ENCODE measurements around the gene FAM229A. TPM values are rescaled to one million over a fixed set of nuclear protein-coding genes. Genes with fewer than 3 reads are reported as not detected.
"Not testable (repeated sequence)": the region's sequence is repeated elsewhere in the genome, so short reads cannot be mapped to it uniquely, and the experiment has no call there.

The FAM229A gene
- total RNA-seq, 1 donor from 2014 or later: 11.1 TPM

DNA sequence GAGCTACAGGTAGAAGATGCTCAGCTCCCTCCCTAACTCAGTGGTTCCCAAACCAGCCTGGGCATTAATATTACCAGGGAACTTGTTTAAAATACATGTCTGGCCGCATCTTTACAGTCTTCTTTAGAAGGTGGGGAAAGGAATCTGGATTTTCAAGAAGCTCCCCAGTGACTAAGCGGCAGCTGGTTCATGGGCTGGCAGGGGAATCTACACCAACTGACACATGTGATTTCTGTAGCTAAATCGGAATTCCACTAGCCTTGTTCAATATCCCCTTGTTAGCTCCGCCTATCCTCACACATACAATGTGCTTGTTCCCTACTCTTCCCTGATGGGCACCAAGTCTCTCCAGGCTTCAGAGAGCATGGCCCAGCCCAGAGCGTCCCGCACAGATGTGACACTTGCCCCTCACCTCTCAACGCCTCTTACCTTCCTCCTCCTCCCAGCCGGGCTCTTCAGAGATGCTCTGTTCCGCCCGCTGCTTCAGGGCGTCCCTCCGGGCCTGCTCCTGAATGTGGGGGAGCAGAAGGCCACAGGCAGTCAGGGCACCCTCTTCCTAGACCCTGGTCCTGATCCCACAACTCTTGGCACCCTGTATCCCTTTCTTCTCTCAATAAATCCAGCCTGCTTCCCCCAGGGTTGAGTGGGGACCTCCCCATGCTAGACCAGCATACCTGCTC, 15.4 kb upstream of the FAM229A start:
- no peak for DNase-seq (ENCODE audit: low spot score)

DNA sequence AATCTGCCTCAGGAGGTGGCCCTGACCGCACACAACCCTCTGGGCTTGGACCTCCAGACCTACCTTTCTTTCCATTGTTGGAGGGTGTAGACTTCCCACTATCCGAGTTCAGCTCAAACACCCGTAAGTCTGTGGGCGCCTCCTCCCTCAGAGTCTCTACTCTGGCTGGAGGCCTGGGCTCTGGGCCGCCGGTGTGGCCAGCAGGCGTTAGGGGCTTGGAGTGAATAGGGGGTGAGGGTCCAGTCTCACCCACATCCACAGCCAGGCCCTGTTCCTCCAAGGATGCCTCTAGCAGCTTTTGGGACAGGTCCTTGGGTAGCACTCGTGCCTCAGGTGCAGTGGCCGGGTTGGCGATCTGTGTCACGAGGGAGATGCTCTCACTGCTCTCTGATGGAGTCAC, 13.9 kb upstream of the FAM229A start:
- DNase-seq (ENCODE audit: low spot score): no peak

DNA sequence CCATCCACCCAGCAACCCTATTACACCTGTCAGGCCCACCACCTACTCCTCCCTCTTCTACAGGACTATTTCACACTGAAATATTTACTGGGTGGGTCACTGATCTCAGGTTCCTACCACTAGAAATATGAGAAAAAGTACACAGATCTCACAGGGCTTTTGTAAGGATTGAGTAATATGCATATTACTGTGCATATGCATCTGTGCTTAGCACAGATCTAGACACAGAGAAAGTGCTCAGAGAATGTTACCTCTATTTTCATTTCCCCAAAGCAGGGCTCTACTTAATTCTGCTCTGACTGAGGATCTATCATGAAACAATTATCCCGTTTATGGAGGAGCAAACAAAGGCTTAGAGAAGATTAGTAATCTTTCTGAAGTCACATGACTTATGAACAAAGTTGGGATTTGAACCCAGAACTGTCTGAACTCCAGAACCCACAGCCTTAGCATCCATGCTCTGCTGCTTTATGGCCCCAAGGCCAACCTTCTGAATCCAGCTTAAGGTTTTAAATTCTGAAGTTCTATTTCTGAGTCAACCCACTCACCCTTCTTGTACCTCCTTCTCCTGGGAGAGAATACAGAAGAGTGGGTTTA, 11.8 kb upstream of the FAM229A start:
- no peak for DNase-seq (ENCODE audit: low spot score)

DNA sequence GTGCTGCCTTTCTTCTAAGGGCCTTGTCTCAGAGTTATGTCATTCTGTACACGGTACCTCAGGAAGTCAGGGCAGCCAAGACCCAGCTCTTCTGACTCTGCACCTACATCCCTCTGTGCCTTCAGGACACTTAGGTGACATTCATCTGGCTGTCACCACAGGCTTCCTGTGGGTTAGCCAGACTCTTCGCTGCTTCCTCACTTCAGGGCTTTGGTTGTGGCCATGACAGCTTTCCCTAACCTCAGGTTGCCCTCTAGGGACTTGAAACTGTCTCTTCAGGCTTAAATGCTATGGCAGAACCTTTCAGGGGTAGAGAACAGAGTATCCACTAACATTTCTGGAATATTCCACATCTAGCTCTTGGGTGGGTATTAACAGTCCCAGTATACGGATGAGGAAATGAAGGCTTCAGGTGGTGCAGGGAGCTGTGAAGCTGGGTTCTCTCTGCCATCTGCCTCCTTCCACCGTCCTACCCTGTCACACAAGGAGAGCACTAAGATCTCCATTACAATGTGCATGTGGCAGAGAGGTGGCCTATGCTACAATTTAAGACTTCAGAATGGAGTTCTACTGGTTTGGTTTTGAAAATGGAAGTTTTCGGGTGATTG, 10.0 kb upstream of the FAM229A start:
- DNase-seq (ENCODE audit: low spot score): no peak

DNA sequence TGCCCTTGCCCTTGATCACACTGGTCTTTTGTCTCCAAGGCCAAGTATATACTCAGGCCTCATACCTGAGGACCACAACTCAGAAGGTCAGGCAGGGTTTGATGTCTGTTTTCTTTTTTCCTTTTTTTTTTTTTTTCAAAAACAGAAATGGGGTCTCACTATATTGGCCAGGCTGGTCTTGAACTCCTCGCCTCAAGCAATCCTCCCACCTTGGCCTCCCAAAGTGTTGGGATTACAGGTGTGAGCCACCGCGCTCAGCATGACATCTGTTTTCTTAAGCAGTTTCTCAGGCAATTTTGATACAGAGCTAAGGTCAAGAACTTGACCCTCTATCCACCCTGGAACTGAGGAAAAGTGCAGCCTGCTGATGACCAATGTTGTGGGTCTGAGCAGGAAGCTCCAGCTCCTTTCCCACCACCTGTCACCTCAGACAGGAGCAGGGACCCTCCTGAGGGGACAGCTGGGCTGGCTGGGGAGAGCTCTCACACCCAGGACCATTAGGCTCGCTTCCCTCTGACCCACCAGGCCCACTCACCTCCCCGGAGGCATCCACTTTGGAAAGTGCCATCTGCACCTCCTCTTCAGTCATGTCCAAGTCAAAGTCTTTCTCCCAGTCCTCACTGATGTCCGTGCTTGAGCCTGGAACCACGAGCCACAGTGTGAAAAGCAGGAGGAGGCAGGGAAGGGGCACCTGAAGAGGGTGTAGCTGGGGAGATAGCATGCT, 5.8 kb upstream of the FAM229A start:
- DNase-seq (ENCODE audit: low spot score): no peak

DNA sequence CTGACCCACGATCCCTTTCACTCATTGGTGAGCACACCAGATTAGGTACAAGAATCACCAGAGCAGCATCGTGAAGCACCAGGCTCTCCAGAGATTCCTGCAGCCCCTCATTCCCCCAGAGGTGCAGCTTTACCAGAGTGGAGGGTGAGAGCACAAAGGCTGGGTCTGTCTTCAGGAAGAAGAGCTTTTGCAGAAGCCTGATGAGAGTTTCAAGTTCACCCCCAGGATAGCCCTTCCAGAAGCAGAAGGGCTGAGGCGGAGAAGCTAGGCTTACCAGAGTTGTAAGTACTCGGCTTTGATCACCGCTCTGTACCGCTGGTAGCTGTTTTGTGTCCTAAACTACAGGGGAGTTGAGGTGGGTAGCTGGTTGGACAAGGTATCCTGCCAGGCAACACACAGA, 3.2 kb upstream of the FAM229A start:
- DNase-seq (ENCODE audit: low spot score): no peak

DNA sequence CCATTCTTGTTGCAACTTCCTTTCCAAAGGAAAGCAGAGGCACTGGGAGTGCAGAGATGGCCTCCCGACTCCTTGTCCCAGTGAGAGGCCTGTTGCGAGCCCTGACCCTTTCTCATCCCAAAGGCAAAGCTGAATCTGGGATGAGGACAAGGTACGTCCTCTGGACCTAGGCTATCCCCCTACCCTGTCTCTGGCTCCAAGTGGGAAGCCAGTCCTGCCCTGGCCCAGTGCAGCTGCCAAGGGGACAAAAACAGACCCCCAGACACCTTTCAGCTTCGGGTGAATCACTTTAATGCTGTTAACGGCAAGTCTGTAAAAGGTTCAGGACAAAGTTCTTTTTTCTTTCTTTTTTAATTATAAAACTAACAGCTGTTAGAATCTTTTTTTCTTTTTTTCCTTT, 2.6 kb upstream of the FAM229A start:
- no peak for DNase-seq (ENCODE audit: low spot score)

DNA sequence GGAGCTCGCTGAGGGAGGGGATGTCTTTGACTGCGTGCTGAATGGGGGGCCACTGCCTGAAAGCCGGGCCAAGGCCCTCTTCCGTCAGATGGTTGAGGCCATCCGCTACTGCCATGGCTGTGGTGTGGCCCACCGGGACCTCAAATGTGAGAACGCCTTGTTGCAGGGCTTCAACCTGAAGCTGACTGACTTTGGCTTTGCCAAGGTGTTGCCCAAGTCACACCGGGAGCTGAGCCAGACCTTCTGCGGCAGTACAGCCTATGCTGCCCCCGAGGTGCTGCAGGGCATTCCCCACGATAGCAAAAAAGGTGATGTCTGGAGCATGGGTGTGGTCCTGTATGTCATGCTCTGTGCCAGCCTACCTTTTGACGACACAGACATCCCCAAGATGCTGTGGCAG, 1.4 kb upstream of the FAM229A start:
- DNase-seq (ENCODE audit: low spot score): no peak

DNA sequence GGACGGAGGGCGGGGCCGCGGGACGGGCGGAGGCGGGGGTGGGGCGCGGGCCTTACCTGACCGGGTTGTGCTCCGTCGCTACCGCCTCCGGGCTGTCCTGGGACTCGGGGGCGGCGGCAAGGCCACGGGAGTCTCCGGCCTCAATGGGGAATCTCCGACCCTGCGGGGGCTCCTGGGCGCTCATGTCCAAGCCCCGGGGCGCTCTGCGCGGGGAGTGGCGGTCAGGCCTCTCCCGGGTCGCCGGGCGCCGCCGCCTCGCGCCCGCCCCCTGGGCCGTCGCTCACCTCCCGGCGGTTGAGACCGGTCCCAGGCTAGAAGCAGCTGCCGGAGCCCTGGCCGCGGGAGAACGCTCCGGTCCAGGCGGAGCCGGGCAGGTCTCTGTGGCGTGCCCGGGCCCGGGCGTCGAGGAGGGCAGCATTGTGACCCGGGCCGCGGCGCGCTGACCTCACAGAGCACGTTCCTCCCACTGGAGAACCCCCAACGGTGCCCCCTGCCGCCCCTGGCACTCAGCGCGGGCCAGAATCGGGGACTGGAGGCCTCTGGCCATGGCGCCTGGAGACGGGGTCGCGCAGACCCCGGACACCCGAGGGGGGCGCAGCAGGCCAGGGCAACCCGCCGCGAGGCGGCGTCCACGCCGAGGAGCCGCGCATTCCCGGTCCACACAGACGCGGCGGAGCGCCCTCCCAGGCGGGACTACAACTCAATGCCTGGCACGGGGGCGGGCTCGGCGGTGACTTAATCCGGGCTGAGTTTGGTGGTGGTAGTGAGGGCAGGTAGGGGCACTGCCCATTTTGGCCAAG, 411 bp downstream of the FAM229A start:
- DNase-seq (ENCODE audit: low spot score): peak; percentile 37

DNA sequence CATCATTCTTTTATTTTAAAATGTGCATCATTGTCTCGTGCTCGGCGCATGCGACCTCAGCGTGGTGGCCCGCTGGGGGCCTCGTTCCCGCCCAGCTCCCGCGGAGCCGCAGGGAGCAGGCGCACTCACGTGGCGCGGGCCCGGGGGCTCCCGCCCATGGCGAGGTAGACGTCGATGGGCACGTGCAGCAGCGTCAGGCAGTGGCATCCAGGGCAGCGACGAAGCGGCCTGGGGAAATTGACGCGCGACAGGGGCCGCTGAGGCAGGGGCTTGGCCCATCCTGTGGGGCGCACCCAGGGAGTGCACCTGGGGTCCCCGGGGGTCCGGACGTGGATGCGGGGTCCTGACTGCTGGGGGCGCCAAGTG, 994 bp downstream of the FAM229A start:
- no peak for DNase-seq (ENCODE audit: low spot score)

DNA sequence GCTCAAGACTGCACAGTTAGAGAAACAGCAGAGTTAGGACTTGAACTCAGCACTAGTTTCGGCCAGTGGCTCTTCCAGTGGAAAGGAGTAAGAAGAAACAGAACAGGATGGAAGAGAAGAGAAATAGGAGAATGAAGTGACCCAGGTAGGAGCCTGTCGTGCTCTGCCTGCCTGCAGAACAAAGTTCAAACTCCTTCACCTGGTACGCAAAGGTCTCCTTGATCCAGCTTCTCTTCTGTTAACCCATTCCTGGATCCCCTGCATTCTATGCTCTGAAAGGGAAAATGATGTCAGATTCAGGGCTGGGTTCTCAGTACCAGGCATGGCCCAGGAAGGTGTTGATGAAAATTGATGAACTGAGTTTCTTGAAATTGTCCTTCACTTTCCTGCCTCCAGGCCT, 3.9 kb downstream of the FAM229A start:
- DNase-seq (ENCODE audit: low spot score): no peak

DNA sequence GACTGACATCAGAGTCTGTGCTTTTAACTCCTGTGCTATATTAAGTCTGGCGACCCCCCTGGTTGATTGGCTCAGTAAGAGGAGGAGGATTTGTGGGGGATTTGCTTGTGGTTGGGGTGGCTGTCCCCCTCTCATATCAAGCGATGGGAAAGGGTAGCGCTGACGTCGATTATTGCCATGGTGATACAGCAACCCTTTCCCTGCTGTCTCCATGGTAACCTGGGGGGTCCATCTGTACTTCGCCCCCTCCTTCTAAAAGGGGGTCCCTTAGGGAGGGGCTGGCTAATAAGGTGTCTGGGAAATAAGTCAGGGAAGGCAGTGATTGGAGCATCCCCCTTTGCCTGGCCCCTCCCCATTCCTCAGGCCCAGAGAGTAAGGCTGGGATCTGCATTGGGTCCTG, 4.7 kb downstream of the FAM229A start:
- DNase-seq (ENCODE audit: low spot score): no peak

DNA sequence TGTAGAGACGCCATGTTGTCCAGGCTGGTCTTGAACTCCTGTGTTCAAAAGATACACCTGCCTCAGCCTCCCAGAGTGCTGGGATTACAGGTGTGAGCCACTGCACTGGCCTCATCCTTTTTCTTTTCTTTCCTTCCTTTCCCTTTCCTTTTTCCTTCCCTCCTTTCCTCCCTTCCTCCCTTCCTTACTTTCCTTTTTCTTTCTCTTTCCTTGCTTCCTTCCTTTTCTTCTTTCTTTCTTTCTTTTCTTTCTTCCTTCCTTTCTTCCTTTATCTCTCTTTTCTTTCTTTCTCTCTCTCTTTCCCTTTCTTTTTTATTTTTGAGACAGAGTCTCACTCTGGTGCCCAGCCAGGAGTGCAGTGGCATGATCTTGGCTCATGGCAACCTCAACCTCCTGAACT, 5.8 kb downstream of the FAM229A start:
- DNase-seq (ENCODE audit: low spot score): no peak

DNA sequence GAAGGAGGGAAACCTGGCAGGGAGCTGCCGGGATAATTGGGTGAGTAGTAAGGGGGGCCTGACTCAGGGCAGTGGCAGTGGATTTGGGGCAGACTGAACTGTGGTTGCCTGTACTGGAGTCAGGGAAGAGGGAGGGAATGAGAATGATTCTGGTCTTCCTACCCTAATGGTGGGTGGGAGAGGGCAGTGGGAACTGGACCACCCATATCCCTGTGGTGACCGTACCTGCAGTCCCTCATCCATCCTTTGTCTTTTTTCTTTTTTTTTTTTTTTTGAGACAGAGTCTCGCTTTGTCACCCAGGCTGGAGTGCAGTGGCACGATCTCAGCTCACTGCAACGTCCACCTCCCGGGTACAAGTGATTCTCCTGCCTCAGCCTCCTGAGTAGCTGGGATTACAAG, 6.5 kb downstream of the FAM229A start:
- not testable (repeated sequence) for DNase-seq (ENCODE audit: low spot score)

DNA sequence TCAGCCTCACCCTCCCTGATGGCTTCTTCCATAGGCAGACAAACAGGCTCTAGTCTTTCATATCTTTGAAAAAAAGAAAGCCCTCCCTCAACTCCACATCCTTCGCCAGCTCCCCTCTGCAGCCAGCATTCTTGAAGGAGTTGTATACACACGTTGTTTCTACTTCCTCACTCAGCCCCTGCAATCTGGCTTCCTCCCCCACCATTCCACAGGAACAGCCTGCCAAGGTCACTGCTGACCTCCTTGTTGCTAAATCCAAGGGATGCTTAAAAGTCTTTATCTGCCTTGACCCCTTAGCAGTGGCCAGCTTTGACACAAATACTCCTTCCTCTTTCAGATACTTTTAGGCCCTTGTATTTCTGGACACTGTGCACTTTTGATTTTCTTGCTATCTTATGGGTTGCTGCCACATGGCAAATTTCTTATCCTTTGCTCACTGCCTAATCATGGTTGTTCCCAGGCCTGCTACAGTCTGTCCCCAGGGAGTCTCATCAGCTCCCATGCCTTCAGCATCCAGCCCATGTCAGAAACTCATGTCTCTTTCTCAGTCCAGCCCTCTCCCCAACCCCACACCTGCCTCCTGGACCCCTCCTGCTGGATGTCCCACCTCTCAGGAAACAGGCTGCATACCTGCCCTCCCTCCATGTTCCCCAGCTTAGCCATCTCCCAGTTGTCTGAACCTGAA, 8.3 kb downstream of the FAM229A start:
- peak; percentile 48 for DNase-seq (ENCODE audit: low spot score)

DNA sequence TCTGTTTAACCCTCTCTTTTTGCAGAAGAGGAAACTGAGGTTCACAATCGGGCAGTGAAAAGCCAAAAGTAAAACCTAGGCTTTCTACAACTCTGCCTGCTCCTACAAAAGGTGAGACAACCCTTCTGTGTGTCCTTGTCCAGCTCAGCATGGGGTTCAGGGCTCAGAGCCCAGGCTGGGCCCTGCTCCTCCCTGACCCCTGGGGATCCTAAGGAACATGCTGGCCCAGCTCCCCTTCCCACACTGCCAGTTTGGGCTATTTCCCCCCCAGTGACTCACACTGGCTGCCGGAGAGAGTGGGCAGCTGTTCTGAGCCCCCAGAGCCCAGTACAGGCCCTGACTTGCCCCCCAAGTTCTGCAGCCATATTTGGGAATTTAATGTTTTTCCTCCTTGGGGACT, 8.9 kb downstream of the FAM229A start:
- DNase-seq (ENCODE audit: low spot score): no peak

DNA sequence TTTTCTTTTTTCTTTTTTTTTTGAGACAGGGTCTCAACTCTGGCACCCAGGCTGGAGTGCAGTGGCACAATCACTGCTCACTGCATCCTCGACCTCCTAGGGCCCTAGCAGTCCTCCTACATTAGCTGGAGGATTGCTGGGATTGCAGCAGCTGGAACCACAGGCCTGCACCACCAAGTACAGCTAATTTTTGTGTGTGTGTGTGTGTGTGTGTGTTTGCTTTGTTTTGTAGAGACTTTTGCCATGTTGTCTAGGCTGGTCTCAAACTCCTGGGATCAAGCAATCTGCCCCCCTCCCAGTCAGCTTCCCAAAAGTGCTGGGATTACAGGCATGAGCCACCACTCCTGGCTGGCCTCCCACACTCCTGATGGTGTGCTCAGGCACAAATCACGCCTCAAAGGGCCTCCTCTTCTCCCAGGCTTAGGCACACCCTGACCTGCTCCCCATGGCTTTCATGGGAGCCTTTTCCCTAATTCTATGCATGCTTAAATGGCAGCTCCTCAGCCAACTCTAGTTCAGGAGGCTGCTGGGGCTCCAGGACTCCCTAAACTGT, 9.4 kb downstream of the FAM229A start:
- DNase-seq (ENCODE audit: low spot score): no peak

DNA sequence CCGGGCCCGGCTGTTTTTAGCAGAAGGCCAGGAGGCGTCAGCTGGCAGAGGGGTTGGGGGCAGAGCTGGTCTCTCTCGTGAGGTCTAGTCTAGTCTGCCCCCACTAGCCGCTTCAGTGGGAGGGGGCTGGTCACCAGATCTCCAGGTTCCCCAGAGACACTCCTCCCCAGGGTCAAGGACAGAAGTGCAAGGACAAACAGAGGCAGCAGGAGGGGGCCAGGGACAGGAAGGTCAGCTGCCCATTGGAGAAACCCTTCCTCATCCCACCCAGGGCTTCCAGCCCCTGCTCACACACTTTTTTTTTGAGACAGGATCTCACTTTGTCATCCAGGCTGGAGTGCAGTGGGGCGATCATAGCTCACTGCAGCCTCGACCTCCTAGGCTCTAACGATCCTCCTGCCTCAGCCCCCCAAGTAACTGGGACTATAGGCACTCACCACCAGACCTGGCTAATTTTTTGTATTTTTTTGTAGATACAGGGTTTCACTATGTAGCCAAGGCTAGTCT, 10.0 kb downstream of the FAM229A start:
- DNase-seq (ENCODE audit: low spot score): no peak

DNA sequence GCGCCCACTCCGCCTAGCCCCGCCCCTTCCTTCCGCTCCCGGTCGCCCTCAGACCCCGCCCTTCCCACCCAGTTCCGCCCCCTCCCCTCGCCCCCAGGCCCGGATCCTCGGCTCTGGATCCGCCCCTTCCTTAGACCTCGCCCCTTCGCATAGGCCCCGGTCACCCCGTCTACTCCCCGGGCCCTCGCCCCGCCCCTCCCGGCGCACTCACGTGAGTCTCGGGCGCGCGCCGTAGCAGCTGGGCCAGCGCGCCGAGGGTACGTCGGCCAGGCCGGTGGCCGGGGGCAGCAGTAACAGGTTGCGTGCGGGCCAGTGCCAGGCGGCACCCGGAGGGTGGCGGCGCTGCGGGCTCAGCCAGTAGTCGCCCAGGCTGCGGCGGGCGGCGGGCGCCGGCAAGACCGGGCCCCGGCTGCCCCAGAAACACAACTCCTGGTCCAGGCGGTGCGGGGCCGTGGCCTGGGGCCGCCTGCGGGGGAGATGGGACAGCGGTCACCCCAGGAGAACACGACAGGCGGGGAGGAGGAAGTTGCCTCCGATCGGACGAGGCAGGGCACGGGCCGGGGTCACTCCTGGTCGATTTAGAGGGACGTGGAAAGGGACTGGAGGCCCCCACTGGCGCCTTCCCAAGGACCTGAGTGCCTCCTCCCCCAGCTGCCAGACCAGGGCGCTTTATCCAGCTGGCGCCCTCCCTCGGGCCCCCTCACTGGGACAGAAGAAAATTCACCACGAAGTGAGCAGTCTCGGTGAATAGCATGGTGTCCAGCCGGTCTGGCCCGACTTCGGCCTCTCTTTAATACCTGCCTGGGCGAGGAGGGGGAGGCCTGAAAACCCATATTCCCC, 10.7 kb downstream of the FAM229A start:
- peak; percentile 92 for DNase-seq (ENCODE audit: low spot score)

DNA sequence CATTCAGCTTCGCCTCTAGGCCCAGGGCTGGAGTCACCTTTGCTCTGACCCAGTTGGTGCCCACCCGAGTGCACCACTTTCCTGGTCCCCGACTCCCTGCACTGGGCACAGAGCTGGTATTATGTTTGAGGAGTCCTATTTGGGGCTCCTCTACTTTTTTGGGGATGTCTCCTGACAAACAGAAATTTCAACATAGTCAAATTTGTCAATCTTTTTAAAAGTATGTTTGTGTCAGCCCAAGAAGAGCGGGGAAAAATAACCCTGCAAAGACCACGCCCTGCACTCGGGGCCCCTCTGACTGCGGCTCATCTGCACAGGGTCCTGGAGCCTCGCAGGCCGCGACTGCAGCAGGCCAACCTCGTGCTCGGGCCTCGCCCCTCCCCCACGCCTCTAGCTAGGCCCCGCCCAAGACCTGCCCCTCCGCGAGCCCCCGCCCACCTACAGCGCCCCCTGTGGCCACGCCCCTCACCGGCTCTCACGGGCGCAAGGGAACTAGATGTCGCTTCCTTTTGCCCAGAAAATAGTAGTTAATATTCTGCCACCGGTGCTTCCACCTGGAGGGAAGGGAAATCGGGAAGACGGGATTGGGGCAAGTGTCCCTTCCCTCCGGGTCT, 11.4 kb downstream of the FAM229A start:
- no peak for DNase-seq (ENCODE audit: low spot score)

Measured in mucosa of gallbladder (tissue), 1 donor.